Measurements from ENCODE around the gene FUT1.
A peak's percentile ranks its signal among the peaks of the same experiment; 100 is the strongest.
"Not testable (repeated sequence)": the region's sequence is repeated elsewhere in the genome, so short reads cannot be mapped to it uniquely, and the experiment has no call there.

Gene FUT1

DNA sequence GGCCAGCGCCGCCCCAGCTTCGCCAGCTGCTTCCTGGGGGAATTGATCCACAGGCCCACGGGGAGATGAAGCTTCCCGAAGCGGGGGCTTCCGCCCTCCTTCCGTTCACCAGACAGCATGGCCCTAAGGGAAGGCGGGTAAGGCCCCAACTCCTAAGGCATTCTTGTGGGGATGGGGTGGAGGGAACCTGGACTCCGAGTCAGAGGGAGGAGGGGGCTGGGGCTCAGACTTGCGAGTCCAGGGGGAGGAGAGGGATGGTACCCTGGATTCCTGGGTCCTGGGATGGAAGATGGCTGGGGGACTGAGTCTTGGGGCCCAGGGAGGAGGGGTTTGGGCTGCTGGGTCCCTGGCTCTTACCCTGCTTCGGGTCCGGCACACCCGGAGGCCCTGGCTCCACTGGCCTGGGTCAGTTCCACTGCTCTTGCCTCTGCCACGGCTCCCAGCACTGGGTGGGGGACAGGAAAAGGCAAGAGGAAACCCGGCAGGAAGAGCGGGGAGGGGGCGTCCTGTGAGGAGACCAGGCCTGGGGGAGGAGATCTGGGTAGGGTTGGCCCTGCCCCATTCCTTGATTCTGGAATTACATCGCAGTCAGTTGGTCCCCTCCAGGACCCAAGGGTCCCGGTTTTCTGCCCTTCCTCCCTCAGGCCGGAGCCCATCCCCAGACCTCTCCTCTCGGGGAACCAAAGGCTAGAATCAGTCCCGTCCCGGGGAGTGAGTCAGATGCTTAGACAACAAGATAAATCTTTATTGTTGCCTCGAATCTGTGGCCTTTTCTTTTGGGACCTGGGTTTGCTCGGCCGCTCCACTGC lies 12.1 kb downstream of the FUT1 start, which contains the start of gene RASIP1:
TSS of gene RASIP1 (minus strand) at position 447 of the 809 bp plus-strand sequence. CDS start at position 119, 328 bp downstream.
- no peak for DNase-seq

DNA sequence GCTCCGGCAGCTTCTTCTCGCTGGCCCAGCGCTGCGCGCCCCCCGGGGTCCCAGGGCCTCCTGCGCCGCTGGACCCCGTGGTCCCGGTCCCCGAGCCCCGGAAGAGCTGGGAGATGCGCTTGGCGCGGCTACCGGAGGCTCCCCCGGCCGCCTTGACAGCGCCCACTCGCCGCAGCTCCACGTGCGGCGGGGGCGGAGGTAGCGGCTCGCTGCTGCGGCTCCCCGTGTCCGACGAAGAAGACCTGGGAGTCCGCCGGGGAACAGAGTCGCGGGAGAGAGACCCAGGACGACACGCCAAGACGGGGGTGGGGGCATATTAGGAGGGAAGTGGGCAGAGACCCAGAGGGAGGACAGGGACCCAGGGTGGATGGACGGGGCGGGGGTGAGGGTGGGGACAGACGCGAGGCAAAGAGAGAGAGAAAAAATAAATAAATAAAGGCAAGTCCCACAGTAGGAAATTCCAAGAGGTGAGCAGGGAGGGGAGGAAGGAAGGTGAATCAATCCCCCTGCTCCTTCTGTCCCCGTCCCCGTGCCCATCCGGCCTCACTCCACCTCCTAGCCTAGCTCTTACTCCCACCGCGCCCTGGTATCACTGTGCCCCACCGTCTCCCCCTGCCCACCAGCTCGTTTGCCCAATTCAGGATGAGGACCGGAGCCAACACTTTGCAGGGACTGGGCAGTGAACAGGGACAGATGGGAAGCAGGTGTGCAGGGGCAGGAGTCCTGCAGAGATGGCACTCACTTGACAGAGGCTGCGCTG lies 12.9 kb downstream of the FUT1 start:
- no peak for DNase-seq

DNA sequence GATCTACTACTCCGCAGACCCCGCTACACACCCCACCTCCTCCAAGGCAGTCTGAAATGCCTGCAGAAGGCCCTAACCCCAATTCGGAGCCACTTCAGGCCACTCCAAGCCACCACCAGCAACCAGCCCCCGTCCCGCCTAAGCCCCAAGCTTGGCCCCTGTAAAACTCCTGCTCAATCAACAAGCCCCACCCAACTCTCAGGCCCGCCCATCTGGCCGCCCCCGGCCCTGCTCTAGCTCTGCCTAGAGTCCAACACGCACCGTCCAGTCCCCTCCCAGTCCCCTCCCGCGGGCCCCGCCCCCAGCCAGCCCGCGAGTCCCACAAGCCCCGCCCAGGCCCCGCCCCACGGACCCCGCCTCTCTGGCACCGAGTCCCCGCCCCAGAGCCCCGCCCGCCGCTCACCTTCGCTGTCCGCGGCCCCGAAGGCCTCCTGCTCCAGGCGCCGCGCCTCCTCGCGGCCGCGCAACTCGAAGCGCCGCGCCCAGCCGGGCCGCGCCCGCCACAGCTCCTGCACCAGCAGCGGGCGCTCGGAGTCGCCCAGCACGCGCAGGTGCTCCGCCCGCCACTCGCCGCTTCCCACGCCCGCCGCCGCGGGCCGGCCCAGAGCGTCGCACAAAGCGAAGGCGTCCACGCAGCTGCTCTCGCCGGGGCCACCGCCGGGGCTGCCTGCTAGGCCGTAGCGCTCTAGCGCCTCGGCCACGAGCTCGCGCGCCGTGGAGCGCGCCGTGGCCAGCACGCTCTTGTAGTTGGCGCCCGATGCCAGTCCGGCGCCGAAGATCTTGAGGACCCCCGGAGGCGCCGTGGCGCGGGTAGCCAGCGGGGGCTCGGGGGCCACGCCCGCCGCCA lies 13.7 kb downstream of the FUT1 start:
- DNase-seq, result peak; percentile 97

DNA sequence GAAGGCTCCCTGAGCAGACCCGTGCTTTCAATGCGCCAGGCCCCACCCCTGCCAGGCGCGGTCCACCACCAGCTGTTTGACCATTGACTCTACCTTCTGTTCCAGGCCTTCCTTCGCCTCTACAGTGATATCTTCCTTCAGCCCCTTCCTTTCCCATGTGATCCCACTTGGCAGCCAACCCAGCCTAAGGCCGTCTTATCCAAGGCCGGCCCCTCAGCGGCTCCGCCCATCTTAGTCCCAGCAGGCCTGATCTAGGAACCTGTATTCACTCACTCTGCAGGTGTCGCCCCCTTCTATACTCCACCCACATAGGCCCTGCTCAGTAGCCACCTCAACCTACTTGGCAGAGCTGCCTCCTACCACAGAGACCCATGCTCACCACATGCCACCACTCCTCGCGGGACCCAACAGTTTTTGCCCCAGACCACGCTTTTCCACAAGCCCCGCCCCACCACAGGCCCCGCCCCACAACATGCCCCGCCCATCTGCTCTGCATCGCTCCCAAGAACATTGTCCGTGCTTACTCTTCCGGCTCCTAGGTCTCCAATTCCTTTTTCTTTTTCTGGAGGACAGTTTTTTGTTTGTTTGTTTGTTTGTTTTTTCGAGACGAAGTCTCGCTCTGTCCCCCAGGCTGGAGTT lies 15.0 kb downstream of the FUT1 start:
- no peak for DNase-seq

DNA sequence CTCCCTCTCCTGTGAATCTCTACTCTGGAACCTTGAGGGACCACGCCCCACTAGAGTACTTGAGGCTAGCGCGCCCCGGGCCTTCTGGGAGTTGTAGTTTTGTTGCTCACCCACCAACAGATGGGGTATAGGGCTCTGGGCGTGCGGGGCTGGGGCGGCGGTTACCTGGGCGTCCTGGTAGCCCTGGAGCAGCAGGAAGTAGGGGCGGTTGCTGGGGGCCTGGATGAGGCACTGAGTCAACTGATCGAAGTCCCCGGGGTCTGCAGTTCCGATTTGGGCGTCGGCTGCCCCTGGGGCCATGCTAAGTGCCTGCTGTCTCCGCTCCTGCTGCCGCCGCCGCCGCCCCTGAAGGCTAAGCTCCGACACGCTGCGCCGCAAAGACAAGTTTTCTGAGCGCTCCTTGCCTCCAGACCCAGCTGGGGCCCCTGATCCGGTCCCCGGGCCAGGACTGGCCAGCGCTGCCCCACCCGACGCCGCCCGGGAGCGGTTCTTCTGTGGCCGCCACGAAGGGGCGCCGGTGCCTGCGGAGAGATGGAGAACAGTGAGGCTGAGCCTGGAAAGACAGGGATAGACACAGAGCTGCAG lies 17.3 kb downstream of the FUT1 start:
- DNase-seq, result no peak

DNA sequence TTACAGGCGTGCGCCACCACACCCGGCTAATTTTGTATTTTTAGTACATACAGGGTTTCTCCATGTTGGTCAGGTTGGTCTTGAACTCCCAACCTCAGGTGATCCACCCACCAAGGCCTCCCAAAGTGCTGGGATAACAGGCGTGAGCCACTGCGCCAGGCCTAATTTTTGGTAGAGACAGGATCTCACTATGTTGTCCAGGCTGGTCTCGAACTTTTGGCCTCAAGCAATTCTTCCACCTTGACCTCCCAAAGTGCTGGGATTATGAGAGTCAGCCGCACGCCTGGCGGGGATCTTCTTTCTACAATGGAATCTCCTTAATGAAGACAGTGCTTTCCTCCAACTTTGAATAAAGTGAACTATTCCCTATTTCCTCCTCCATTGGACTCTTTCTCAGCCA lies 17.8 kb downstream of the FUT1 start:
- DNase-seq, result no peak

DNA sequence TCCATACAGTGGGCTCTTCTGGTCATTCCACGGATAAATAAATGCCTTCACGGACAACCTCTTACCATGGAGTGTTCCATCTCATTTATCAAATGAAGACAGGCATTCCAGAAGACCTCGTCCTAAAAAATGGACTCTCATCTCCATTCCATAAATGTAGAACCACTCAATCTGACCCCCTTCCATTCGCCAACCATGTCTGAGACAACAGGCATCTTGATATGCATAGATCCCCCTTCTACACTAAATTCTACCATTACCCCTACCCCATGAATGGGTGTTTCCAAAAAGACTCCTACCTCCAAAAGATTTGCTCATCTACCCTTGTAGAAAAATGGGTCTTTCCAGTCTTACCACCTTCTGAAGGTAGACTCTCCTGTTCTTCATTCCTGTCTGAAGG lies 21.0 kb downstream of the FUT1 start:
- DNase-seq, result no peak

DNA sequence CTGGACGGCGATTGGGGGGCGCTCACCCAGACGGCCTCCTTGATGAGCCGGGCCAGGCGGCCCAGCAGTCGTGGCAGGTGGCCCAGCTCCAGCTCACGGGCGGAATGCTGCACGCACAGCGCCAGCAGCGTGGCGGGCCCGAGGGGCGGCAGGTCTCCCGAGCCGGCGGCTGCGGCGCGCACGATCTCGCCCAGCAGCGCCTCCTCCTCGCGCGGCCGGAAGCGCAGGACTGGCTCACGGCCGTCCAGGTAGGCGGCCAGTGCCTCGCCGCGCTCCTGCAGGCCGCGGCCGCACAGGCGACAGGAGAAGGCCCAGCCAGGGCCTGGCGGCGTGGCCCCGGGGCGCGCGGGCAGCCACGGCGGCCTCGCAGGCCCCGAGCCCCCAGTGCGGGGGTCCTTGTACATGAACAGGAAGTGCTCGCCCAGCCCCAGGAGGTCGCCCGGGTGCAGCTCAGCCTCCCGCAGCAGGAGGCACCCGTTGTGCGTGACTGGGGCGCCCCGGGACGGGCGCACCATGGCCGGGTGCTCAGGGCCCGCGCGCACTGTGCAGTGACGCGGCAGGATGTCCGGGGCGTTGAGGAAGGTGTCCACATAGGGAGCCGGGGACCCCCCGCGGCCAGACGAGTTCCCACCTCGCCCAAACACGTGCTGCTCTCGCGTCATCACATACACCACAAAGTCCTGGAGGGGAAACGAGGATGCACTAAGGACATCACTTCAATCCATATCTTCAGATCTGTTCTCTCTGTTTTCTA lies 23.4 kb downstream of the FUT1 start:
- DNase-seq, result no peak

DNA sequence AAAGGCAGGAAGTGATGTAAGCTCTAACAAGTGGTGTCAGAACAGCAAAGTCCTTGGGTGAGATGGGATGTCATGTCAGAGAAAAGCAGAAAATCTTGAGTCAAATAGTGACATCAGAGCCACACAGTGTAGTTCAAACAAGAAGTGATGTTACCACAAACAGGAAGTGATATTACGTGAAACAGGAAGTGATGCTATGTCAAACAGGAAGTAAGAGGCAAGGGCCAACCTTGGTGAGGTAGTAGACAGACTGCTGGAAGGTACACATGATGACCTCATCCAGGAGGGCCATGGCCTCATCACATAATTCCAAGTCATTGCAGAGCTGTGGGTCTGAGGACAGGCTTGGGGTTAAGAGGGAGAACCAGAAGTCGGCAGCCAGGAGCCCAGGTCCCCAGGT lies 25.9 kb downstream of the FUT1 start:
- DNase-seq, result no peak

DNA sequence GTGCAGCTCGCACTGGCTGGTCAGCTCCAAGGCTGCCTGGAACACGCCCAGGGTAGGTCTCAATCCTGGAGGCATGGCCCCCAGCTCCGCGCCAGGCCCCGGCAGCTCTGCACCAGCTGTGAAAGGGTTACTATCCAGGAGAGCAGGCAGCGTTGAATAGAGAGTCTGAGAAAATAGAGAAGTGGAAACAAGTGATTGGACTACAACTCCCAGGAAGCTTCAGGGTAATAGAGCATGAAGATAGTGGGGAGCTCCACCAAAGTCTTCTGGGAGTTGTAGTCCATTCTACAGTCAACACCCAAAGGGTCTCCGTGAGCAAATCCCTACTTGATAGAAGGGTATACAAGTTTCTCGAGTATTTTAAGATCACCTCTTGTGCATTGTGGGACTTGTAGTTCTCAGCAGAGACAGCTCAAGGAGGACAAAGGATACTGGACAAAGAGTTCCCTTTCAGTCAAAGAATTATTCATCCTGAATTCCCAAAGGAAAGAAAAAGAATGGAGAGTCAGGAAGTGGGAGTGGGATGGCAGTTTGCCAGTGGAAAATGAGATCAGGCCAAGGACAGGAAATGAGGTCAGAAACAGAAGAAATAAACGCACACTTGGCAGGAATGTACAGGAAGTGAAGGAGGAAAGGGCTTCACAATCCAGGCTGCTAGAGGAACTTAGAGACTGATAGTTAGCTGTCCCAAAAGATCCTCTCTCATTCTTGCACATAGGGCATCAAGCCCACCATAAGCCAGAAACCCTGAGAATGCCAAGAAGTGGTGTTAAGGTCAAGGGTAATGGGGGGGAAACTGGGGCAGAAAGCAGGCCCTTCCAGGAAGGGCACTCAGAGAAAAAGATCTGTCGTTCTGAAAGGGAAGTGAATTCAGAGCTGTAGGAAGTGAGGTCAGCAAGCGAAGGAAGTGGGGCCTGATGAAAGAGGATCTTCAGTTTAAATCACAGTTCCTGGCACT lies 27.4 kb downstream of the FUT1 start:
- DNase-seq, result no peak

DNA sequence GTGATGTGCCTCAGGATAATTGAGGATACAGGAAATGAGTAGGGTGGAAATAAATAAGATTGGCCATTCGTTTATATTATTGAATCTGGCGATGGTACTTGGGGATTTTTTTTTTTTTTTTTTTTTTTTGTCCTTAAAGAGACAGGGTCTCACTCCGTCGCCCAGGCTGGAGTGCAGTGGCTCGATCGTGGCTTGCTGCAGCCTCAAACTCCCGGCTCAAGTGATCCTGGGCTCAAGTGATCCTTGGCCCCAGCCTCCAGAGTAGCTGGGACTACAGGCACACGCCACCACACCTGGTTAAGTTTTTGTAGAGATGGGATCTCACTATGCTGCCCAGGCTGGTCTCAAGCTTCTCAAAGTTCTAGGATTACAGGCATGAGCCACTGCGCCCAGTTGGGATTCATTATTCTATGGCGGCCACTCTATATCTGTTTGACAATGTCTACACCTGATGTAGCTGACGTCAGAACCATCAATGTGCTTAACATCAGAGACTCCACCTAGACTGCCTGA lies 30.2 kb downstream of the FUT1 start:
- no peak for DNase-seq

DNA sequence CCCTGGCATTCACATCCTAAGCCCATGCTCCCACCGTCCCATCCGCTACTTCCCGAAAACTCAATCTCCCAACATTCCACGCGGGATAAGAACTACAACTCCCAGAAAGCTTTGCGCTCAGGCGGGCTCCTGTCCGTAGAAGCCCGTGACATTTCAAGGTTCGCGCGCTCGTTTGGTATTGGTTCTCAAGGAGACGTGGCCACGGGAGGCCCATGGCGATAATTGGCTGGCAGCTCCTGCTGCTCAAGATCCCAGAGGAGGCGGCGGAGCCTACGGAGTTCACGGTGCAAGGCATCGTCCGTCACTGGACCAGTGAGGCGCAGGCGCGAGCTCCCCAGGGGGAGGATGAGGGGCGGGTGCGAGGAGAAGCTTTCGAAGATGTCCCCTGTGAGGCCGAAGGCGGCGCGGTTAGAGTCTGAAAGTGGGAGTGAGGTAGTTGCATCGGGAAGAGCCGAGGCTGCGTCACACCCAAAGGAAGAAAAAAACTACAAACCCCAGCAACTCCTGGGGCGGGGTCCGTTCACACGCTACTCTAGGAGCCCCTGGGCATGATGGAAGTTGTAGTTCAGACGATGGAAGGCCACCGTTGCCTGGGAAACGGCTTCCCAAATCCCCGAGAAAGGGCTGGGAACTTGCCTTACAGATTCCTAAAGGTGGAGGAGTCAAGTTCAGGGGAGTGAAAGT lies 31.7 kb downstream of the FUT1 start:
- peak; percentile 95 for DNase-seq

DNA sequence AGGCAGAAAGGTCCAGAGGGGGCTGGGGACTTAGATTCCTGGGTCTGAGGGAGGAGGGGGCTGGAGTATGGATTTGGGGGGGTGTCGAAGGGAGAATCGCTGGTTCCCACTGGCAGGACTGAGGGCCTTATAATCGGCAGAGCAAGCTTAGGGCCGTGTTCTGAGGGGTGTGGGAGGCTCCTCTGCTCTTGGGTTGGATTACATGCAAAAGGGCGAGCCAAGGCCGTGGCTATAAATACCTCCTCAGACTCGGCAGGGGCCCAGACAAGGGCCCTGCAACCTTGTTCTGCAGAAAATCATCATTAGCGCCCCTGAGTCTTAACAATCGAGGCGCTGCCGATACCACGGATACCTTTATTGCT lies 32.2 kb downstream of the FUT1 start:
- no peak for DNase-seq

DNA sequence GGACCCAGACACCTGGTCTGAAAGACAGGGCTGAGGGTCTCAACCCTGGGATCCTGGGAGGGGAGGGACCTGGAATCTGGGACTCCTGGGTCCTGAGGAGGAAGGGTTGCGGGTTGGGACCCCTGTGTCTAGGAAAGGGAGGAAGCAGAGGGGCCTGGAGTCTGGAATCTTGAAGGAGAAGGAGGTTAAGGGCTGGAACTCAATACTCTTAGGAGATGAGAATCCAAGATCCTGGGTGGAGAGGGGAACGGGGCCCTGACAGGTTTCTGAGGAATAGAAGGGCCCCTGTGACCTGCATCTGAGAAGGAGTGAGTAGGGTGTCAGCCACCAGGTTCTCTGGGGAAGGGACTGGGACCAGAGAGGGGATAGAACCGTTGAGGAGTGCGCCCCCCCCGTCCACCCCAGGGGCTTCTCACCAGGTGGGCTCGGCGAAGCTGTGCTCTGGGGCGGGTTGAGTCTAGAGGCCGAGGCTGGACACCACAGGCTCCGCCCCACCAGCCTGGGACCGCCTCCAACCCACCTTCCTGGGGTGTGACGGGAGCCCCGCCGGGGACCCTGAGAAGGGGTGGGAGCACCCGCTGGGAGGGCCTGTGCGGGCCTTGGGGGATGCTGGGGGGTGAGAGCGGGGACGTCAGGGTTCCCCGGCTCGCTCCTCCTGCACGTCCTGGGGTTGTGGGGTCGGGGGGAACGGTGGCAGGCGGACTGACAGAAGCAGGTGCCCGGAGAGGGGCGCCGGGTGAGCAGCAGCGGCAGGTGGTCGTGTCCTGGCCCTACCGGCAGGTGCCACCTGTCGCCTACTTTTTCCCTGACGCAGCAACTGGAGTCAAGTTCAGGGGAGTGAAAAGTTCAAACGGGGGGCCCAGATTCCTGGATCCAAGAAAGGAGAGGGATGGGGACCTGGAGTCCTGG lies 32.9 kb downstream of the FUT1 start, which contains the start of gene MAMSTR:
TSS of gene MAMSTR (minus strand) at position 463 of the 909 bp plus-strand sequence. CDS start 694 bp downstream, outside the sequence.
- no peak for DNase-seq

DNA sequence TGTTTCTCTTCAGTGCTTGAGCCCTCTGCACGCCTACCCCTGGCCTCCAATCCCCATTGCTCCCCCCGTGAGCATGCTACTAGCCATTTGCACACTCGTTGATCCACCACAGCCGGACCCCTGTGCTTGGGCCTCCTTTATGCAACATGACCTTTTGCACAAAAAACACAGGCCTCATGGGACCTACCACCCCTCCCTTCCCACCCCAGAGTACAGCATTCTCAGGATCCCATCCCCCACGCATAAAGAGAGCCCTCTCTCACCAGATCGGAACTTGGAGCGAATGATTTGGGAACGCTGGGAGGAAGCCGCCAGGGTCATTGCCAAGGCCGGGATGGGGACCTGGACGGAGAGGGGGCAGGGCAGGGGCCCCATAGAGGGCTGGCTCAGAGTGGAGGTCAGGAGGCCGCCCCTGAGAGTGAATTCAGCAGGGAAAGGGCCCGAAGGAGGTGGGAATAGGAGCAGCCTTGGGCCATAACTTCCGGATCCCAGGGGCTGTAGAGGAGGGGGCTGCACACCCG lies 33.7 kb downstream of the FUT1 start:
- DNase-seq, result no peak

DNA sequence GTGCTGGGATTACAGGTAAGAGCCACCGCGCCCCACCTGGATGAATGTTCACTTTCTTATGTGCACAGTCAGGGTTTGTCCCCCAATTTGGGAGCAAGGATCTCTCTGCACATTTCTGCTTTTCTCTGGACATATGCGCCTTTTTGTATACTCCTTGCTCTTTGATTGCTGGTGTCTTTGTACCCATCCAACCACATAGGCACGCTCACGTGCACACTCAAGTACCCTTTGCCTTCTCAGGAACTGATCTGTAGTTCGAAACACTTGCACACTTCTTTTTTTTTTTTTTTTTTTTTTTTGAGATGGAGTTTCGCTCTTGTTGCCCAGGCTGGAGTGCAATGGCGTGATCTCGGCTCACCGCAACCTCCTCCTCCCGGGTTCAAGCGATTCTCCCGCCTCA lies 34.3 kb downstream of the FUT1 start:
- not testable (repeated sequence) for DNase-seq

DNA sequence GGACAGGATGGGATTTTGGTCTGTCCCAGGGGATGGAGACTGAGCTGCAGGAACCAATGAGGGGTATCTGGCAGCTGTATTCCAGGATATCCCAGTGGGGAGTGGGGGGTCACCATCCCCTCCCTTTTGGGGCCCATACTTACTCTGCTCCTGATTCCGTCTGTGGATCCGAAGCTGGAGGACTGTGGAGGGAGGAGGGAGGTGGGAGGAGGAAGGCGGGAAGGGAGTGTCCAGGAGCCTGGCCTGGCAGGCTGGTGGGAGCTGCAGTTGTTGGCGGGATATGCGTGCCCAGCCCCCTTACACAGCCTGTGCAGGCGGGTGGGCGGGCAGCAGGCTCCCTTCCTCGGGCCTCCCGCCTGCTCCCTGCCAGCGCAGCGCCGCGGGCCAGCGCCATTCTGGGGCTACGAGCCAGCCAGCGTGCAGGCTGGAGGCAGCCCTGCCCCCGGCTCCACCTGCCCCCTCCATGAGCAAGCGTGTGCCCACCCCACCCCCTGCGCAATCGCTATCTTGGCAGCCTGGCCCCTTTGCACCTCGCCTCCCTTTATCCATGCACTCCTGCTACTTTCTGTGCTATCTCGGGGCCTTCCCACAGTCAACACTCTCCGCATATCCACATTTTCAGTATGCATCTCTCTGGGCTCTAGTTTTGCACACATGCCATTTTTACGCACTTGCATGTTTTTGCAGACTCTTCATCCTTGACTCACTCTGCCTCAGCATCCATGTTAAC lies 35.7 kb downstream of the FUT1 start:
- DNase-seq, result no peak

Data from stimulated activated CD4-positive, alpha-beta T cell treated with anti-CD3 and anti-CD28 coated beads, Interleukin-15, amount 100 ng/mL, for 24 hours (primary cell).